Esophagus squamous epithelium (tissue), 4 donors: ENCODE data around the gene CKMT1A.

ENCODE experiments used
- POLR2A ChIP-seq, 4 donors: fragments of 450-650 bp; IDR thresholded peaks; one replicate each; pipeline ENCODE4 v1.6.1; 2017; ENCODE audit warnings: antibody characterized with exemption in 4 of 4, mild to moderate bottlenecking in 4 of 4, moderate library complexity in 3 of 4
- TF ChIP-seq, protein P1 (sequence below), 6 experiments: fragments of 450-650 bp in 4 of 6; fragments of 200-600 bp in 2 of 6; sonication (generic) in 2 of 6; IDR thresholded peaks; one replicate each; pipeline ENCODE4 v1.5.1; 2016 to 2019; ENCODE audit warnings: antibody characterized with exemption in 6 of 6, mild to moderate bottlenecking in 4 of 6, moderate library complexity in 4 of 6

DNA sequence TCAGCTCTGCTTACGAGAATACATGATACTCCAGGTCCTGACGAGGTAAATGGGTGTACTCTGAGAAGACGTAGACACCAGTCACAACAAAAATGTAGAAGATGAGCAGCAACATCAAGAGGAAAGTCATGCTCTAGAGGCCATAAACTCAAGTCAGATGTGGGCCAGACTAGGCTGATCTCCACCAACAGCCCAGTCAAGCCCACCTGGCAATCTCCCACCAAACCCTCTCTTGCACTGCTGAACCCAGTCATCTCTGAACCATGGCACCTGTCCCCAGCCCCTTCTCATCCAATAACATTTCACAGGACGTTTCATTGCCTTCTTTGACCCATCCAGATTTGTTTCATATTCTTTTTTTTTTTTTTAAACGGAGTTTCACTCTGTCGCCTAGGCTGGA lies 41.8 kb downstream of the CKMT1A start:
- TF ChIP-seq, protein P1, sequence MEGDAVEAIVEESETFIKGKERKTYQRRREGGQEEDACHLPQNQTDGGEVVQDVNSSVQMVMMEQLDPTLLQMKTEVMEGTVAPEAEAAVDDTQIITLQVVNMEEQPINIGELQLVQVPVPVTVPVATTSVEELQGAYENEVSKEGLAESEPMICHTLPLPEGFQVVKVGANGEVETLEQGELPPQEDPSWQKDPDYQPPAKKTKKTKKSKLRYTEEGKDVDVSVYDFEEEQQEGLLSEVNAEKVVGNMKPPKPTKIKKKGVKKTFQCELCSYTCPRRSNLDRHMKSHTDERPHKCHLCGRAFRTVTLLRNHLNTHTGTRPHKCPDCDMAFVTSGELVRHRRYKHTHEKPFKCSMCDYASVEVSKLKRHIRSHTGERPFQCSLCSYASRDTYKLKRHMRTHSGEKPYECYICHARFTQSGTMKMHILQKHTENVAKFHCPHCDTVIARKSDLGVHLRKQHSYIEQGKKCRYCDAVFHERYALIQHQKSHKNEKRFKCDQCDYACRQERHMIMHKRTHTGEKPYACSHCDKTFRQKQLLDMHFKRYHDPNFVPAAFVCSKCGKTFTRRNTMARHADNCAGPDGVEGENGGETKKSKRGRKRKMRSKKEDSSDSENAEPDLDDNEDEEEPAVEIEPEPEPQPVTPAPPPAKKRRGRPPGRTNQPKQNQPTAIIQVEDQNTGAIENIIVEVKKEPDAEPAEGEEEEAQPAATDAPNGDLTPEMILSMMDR (IDR thresholded peaks at IDR 0.05), result no peak
- TF ChIP-seq POLR2A (IDR thresholded peaks at IDR 0.05), result no peak
